WERI-Rb-1 (cell line): Measurements from ENCODE around the gene STARD5.

ENCODE experiments used
- DNase-seq: peaks from one replicate; pipeline ENCODE4 v3.0.0-alpha.2; 2020
- H3K27ac ChIP-seq: fragments of 250-450 bp; sonication (Bioruptor Pico); 2 replicates; pipeline ENCODE4 v1.5.1; 2020; ENCODE audit warnings: mild to moderate bottlenecking, moderate library complexity
- H3K27me3 ChIP-seq: fragments of 250-450 bp; sonication (Bioruptor Pico); 2 replicates; pipeline ENCODE4 v1.5.1; 2021; ENCODE audit warnings: mild to moderate bottlenecking, low read depth, moderate library complexity; ENCODE audit not compliant: insufficient read depth, severe bottlenecking
- H3K36me3 ChIP-seq: fragments of 250-450 bp; sonication (Bioruptor Pico); 2 replicates; pipeline ENCODE4 v1.5.1; 2020; ENCODE audit warnings: mild to moderate bottlenecking, moderate library complexity
- H3K4me3 ChIP-seq: 2 replicates; pipeline ENCODE4 v1.5.1; 2011; ENCODE audit warnings: low read depth, mild to moderate bottlenecking, control low read depth, low read length
- H3K9me3 ChIP-seq: fragments of 250-450 bp; sonication (Bioruptor Pico); 2 replicates; pipeline ENCODE4 v1.5.1; 2021; ENCODE audit warnings: mild to moderate bottlenecking, moderate library complexity; ENCODE audit not compliant: severe bottlenecking
- TF ChIP-seq, protein P1 (sequence below): IDR thresholded peaks from 2 replicates; pipeline ENCODE4 v1.5.1; 2011; ENCODE audit warnings: low read depth, mild to moderate bottlenecking, control low read depth, inconsistent platforms, low read length

STARD5 gene

DNA sequence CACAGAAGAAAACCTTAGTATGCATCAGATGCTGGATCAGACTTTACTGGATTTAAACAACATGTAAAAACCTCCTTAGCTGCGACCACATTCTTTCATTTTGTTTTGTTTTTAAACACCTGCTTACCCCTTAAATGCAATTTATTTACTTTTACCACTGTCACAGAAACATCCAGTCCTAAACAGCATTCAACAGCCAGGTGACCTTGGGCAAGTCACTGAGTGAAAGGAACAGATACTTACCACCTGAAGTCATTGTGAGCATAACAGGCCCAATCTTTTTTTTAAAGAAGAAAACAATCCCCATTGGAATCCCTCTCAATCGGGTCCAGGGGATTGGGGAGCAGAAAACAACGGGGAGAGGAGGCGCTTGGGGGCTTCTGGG is 390 bp downstream of the STARD5 start:
- Histone ChIP-seq H3K9me3 (no peaks in the 10 kb centered on the region), H3K27ac (0 out of 2 replicates have a peak overlapping the region, but pooled peaks have one; percentile 18), H3K27me3 (no peaks in the 10 kb centered on the region), H3K36me3 (peaks cover 3% of the 10 kb centered on the region), H3K4me3 (peak overlapping the region; percentile 88)
- DNase-seq = no peak
- TF ChIP-seq, protein P1, sequence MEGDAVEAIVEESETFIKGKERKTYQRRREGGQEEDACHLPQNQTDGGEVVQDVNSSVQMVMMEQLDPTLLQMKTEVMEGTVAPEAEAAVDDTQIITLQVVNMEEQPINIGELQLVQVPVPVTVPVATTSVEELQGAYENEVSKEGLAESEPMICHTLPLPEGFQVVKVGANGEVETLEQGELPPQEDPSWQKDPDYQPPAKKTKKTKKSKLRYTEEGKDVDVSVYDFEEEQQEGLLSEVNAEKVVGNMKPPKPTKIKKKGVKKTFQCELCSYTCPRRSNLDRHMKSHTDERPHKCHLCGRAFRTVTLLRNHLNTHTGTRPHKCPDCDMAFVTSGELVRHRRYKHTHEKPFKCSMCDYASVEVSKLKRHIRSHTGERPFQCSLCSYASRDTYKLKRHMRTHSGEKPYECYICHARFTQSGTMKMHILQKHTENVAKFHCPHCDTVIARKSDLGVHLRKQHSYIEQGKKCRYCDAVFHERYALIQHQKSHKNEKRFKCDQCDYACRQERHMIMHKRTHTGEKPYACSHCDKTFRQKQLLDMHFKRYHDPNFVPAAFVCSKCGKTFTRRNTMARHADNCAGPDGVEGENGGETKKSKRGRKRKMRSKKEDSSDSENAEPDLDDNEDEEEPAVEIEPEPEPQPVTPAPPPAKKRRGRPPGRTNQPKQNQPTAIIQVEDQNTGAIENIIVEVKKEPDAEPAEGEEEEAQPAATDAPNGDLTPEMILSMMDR = no peak

DNA sequence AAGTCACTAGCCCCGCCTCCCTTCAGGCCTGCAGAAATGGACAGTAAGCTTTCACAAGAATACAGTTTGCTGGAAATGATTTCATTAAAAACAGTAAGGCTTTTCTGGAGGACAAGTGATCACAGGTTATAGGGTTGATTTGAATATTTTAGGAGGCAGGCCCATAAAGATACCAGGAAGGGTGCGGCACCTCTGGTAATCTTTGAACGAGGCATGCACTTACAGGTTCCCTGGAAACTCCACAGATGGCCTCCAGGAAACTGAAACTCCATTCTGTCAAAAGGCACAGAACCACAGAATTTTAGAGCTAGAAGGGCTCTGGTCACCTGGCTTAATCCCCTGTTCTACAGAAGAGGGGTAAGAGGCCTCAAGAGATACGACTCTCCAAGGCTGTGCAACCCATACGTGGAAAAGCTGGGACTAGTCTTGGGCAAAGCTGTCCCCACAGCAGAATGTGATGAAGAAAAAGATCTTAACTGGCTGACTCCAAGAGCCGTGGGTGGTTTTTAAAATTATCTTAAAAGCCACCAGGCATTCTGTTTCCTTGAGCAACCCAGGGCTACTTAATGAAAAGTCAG is 1.2 kb downstream of the STARD5 start:
- H3K27me3 ChIP-seq = no peaks in the 10 kb centered on the region
- TF ChIP-seq, protein P1 = no peak
- H3K27ac ChIP-seq = no peak overlapping the region
- H3K9me3 ChIP-seq = no peaks in the 10 kb centered on the region
- peaks cover 3% of the 10 kb centered on the region for H3K36me3 ChIP-seq
- no peak overlapping the region for H3K4me3 ChIP-seq
- no peak for DNase-seq

DNA sequence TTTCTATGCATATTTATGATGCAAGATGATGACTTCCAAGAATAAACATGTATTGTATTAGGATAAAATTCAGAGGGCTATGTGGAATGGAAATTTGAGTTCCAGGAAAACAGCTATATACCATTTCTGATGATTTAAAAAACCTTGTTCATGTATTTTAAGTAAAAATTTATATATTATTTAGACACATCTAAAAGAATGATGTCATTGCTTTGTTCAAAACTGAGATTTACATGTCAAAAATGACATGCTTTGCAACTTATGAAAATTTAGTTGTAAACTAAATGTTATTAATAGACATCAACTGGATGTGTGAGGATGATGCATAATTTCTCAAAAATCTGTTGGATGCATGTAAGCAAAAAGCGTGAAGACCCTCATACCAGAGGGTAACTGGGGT is 2.3 kb downstream of the STARD5 start:
- no peak for DNase-seq
- no peaks in the 10 kb centered on the region for H3K27me3 ChIP-seq
- H3K9me3 ChIP-seq = no peaks in the 10 kb centered on the region
- TF ChIP-seq, protein P1 = no peak
- H3K27ac ChIP-seq = no peak overlapping the region
- H3K4me3 ChIP-seq = no peak overlapping the region
- H3K36me3 ChIP-seq = peaks cover 3% of the 10 kb centered on the region

DNA sequence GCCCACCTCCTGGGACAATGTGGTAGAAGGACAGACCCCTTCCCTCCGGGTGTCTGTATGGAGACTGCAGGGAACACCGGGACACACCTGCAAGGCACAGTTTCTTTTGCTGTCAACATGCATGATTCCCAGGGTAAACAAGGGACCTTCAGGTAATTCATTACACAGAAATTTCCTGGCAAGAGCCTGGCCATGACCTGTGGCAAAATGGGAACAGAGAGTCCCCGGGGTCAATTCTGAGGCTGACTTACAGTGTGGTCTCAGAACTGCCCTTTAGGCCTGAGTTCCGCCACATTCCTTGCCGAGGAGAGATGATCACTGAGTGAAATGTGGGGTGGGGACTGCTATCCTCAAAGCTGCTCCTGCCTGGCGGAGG is 6.3 kb downstream of the STARD5 start:
- TF ChIP-seq, protein P1 = no peak
- no peak overlapping the region for H3K4me3 ChIP-seq
- H3K36me3 ChIP-seq = peaks cover 3% of the 10 kb centered on the region

DNA sequence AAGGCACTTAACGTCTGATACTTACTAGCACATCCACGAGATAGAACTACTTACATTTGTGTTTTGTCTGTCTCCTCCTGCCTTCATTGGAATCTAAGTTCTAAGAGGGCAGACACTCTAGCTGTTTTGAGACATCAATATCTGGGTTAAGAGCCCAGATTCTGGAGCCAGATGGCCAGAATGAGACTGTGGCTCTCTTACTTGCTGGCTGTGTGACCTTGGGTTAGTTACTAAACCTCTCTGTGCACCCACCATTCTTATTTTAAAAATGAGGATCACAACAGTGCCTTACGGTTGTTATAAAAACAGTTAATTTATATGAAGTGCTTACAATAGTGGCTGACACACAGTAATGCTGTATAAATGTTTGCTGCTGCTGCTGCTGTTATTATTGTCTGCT is 7.7 kb downstream of the STARD5 start:
- Histone ChIP-seq H3K27ac (no peak overlapping the region), H3K27me3 (no peaks in the 10 kb centered on the region), H3K4me3 (no peak overlapping the region), H3K36me3 (peaks cover 7% of the 10 kb centered on the region), H3K9me3 (no peaks in the 10 kb centered on the region)
- TF ChIP-seq, protein P1 = no peak
- no peak for DNase-seq

More for the DNA sequence above, 6.3 kb downstream of the STARD5 start:
- DNase-seq = no peak
- Histone ChIP-seq H3K9me3 (no peaks in the 10 kb centered on the region), H3K27me3 (no peaks in the 10 kb centered on the region), H3K27ac (no peak overlapping the region)
